GM11168 (cell line): ENCODE data around the gene MAP6.

Source experiments
- in situ Hi-C: fragments of 300-500 bp; cut with MboI; formaldehyde crosslinking; loops from one replicate; pipeline ENCODE4 v1.12.0; 2022; ENCODE audit warnings: low sequenced_read_pairs; ENCODE audit not compliant: unreplicated experiment

Gene MAP6

DNA sequence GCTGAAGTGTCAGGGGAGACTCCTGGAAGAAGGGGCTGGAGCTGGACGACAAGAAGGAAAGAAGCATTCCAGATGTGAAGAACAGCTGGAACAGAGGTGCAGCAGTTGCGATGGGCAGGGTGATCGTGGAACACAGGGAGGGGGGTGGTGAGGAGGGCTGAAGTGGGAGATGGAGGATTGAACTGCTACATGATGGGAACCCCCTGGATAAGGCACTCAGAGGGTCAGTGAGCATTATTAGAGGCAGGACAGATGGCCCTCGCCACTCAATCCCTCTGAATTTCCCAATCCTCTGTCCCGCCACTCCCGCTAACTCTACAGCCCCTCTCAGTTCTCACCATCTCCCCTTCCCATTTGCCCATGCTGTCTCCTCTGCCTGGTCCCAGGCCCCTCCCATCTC is 92.8 kb downstream of the MAP6 start:
- in situ Hi-C loops = no loop called here

DNA sequence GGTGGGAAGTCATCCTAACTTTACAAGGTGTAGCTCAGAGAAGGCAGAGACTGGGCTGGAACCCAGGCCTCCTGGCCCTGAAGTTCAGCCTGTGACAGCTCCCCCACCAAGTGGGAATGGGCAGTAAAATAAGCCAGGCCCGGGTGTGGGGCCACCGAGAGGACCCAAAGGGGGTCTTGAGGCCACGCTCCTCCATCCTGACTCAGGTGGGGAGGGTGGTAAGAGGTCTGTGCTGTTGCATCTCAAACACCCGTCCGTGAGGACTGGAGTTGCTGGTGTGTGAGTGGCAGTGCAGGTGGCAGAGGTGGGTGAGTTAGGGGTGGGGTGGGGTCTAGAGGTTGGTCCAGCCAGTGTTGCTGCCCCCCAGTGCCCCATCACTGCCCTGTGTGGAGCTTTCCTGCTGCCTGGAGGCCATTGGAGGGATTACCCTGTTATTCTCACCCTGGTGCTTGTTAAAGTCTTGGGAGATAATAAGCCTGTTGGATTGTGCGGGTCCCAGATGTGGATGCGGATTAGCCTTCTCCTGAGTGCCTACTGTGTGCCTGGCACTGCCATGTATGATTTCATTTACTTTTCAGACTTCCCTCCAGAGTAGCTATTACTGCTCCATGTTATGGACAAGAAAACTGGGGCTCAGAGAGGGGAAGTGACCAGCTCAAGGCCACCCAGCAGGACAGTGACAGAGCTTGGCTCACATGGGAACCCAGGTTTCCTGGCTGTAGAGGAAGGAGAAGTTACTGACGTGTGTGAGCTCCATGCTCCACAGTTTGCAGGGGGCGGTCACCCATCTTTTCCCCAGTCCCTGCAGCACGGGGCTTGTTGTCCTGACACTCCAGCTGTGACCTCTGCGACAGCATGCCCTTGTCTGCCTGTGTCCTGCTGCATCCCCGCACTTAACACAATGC is 93.9 kb downstream of the MAP6 start:
- in situ Hi-C loops = no loop called here

DNA sequence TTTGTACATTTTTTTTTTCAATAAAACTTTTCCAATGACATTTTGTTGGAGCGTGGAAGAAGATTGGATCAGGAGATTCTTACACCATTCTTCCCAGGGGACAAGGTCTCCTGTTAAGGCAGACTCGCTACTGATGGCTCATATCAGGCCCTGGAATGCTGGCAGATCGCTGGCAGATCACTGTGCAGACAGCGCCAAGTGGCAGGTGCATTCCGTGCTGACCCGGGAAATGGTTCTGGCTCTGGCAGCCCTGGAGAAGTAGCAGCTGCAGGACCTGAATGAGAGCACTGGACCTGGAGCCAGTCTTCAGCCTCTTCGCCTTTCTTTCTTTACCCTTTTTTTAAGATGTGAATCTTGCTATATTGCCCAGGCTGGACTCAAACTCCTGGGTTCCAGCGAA is 96.1 kb downstream of the MAP6 start:
- in situ Hi-C loops = no loop called here

DNA sequence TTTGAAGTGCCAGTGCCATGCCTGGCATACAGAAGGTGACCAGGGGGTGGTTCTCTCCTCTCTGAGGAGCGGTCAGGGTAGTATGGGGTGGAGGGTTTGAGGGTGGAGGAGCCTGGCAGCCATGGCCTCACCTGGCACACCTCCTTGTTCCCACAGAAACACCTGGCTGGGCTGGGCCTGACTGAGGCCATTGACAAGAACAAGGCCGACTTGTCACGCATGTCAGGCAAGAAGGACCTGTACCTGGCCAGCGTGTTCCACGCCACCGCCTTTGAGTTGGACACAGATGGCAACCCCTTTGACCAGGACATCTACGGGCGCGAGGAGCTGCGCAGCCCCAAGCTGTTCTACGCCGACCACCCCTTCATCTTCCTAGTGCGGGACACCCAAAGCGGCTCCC is 97.2 kb downstream of the MAP6 start:
- in situ Hi-C loops = no loop called here

DNA sequence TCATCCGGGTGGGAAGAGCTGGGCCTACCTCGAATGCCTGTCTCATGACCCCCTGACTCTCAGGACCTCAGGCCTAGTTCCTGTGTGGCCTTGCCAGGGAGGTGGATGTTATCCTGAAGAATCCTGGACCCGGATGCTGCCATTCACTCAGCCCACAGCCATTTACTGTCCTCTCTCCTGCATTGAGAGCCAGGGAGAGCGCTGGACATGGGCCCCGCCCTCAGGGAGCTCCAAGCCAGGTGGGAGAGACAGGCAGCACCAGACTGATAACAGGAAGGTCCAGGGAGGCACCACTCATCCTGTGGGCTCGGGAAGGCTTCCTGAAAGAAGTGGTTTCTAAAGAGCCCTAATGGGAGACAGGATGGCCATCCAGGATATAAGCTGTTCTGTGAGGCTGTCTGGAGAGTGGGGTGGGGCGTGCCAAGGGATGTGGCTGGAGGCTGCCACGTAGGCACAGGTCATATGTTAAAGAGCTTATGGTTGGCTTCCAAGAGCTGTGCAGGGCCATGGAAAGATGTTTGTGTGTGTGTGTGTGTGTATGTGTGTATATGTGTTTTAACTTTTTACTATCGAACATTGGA is 98.2 kb downstream of the MAP6 start:
- in situ Hi-C loops = no loop called here

DNA sequence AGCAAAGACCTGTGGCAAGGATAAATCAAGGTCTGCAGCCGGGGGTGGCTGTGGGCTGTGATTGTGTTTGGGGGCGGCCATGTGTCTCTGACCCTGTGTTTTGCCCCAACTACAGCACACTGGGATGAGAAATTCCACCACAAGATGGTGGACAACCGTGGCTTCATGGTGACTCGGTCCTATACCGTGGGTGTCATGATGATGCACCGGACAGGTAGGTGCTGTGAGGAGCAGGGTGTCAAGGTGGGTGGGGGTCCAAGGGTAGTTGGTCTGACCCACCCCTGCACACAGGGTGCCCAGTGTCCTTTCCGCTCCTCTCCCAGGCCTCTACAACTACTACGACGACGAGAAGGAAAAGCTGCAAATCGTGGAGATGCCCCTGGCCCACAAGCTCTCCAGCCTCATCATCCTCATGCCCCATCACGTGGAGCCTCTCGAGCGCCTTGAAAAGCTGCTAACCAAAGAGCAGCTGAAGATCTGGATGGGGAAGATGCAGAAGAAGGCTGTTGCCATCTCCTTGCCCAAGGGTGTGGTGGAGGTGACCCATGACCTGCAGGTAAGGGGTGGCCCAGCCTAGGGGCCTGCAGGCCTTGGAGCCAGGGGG is 100.1 kb downstream of the MAP6 start:
- in situ Hi-C loops = no loop called here

DNA sequence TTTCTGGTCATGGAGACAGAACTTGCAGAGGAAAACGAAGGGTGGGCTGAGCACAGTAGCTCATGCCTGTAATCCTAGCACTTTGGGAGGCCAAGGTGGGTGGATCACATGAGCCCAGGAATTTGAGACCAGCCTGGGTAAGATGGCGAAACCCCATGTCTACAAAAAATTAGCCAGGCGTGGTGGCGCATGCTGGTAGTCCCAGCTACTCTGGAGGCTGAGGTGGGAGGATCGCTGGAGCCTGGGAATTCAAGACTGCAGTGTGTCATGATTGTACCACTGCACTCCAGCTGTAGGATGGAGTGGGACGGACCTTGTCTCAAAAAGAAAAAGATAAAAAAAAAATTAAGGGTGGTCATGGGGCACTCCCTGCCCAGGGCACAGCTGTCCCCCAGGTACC is 100.9 kb downstream of the MAP6 start:
- in situ Hi-C loops = no loop called here

DNA sequence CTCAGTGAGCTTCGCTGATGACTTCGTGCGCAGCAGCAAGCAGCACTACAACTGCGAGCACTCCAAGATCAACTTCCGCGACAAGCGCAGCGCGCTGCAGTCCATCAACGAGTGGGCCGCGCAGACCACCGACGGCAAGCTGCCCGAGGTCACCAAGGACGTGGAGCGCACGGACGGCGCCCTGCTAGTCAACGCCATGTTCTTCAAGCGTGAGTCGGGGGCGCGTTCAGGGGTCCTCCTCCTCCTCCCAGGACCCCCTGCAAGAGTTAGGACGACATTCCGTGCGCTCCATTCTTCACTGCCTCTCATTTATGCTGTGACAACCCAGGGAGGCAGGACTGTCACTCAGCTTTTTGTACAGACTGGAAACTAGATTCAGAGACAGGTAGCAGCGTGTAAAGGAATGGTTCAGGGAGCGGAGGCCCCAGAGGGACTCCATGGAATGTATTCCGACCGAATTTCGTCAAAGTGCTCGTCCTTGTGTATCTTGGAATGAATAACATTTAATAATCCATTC is 102.0 kb downstream of the MAP6 start:
- in situ Hi-C loops = no loop called here

DNA sequence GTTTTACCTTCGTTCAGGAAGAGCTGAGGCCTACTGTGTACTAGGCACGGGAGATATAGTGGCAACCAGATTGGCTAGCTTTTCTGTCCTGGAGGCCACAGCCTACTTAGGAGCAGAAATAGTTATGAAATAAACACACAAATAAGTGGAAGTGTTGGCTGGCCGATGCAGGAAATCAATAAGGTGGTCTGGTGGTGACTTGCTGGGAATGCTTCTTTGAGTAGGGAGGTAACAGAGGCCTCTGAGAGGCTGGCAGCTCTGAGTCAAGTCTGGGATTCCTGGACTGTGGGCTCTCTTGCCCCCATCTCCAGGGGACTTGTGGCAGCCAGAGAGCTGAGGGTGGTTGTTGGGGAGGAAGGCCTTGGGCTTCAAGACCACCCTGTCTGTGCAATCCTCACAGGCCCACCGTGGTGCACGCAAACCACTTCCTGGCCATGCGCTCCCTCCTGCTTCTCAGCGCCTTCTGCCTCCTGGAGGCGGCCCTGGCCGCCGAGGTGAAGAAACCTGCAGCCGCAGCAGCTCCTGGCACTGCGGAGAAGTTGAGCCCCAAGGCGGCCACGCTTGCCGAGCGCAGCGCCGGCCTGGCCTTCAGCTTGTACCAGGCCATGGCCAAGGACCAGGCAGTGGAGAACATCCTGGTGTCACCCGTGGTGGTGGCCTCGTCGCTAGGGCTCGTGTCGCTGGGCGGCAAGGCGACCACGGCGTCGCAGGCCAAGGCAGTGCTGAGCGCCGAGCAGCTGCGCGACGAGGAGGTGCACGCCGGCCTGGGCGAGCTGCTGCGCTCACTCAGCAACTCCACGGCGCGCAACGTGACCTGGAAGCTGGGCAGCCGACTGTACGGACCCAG is 102.7 kb downstream of the MAP6 start:
- in situ Hi-C loops = no loop called here

DNA sequence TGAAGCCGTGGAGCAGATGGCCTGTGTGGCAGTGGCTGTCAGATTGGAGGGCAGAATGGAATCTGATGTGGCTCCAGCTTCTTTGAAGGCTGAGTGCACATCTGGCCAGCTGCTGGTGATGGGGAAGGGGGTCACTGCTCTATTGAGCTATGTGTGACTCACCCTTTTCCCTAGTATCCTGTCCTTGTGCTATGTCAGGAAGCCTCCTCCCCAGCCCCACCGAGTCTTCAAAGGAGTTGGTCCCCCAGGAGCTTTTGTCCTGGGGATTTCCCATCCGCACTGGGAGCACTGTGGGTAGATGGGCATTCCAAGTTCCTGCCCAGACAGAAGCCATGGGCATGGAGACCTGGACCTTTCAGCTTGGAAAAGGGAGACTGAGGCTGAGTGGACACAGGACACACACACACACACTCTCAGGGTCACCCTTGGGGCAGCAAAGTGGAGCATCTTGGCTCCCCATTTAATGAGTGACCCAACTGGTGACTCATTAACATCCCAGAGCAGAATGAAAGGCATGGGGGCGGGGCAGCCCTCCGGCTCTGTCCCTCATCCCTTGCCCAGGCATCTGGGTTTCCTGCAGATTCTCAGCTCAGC is 103.5 kb downstream of the MAP6 start:
- in situ Hi-C loops = no loop called here

DNA sequence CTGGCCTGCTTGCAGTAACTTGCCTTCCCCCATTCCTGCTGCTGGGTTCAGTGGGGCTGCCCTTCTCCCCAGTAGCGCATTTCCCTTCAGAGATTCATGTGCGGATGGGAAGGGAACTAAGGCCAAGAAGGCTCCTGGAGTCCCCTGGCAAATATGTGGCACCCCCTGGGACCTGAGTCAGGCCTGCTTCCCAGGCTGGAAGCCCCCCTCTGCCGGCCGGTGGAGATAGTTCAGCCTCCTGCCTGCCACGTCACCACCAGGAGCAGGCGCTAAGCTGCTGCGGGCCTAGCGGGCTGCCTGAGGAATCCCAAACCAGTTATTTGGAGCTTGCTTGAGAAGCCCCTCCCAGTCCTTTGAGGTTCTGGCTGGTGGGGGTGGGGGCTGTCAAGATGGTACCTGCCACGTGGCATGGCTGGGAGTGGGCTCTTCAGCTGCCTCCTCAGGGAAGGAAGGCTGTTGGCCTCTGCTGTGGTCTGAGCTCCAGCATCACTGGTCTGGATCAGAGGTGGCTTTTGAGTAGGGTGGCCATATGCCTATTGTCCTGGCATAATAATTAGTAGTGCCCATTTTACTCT is 104.8 kb downstream of the MAP6 start:
- in situ Hi-C loops = no loop called here

DNA sequence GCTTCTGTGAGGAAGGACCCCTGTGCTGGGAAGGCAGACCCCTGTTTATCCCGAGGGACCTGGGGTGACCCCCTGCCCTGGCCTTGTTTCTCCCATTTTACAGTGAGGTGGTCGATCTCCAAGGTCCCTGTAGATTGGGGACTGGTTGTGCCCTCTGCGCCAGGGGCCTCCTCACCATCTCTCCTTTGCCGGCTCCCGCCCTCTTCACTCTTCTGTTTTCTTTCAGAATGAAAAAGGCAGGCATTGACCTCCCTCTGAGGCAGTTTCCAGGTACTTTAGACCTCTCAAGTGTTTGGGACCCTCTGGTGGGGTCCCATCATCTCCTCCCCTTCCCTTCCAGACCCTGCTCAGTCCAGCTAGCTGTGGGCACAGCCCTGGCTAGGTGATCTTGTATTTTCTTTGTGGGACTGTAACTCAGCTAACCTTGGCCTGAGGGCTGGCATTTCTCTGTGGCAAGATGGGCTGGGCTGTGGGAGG is 105.3 kb downstream of the MAP6 start:
- in situ Hi-C loops = no loop called here

DNA sequence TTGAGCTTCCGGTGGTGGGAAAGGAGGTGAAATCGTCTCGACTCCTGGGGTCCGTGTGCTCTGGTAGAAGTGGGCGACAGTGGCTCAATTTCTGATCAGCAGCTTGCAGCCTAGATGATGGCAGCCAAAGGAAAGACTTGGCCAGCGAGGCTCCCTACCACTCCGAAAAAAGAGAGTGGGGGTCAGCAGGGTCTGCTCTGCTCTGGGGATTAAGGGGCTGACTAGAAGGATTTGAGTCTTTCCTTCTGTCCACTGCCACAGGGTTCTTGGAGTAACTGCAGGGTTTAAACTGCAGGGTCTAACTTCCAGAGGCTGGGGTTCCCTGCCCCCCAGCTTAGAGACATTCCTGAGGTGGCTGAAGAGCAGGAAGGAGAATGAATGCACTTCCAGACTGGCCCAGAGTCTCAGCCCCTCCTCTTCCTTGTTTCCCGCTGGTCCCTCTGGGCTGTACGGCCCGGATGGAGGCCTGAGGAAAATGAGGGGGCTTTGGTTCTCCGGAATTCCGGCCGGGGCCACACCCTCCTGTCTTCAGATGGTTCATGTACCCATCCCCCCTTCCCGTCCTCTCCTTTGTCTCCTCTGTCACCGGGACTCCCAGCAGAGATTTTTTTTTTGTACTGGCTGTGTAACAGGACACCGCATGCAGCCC is 105.9 kb downstream of the MAP6 start:
- in situ Hi-C loops = no loop called here

DNA sequence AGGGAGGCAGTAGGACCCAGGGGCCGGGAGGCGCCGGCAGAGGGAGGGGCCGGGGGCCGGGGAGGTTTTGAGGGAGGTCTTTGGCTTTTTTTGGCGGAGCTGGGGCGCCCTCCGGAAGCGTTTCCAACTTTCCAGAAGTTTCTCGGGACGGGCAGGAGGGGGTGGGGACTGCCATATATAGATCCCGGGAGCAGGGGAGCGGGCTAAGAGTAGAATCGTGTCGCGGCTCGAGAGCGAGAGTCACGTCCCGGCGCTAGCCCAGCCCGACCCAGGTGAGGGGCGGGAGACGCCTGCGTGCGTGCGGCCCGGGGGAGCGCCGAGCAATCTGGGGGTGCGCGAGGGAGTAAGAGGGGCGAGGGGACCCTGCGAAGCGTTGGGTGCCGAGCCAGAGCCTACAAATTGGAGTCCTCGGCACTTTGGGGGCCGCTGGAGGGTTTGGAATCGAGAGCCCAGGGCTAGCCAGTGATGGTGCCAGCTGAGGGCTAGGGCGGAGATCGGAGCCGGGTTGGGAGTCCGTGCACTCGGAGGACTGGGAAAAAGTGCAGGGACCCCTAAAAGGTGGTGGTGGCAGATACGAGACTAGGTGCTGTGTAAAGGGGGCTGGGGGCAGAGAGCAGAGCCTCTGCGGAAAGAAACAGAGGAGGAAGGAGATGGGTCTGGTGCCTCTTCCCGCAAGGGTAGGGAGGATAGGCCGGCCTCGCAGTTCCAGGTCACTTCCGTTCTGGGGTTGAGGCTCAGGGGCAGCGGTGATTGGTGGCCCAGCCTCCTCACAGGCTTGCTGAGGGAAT is 106.6 kb downstream of the MAP6 start, which contains the start of gene SERPINH1:
Gene SERPINH1 (plus strand): TSS at position 206 of the 788 bp plus-strand sequence. CDS start 4,097 bp downstream, outside the sequence.
- in situ Hi-C loops = no loop called here

DNA sequence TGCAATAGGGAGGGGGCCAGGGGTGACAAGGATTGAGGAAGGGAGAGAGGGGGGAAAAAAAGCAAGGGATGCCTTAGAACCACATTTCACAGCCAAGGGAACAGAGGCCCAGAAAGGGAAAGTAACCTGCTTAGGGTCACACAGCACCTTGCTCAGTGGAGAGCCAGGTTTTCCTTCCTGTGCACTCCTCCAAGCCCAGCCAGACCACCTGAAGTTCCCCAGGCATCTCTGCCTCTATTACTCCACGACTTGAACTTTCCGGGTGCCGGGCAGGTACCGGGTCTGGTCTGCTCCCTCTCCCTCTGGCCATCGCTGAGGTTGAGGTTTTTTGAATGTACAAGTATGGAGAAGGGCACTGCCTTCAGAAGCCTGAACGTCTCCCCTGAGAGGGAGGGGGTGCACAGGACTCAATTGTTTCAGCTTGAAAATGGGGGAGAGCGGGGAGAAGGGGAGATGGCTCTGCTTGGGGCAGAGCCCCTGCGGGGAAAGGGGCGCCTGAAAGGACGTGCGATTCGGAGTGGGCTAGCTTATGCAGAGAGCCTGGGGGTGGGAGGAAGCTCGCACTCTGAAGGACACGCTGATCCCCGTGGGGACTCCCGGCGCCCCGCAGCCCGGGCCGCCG is 107.3 kb downstream of the MAP6 start:
- in situ Hi-C loops = no loop called here

DNA sequence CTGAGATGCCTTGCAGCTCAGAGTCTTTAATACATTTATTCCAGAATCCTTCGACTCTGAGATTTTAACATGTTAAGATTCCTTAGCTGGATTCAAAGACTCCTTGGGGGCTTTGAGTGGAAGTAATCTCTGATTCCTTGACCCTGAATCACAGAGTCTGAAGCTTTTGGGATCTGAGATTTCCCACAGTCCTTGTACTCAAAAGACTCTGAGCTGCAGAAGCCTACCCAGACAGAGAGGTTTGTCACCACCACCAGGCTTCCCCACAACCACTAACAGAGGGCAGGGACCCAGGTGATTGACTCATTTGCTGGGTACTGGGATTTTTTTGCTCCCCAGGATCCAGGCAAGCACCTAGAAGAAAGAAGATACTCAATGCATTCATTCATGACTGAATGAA is 108.2 kb downstream of the MAP6 start:
- in situ Hi-C loops = no loop called here

DNA sequence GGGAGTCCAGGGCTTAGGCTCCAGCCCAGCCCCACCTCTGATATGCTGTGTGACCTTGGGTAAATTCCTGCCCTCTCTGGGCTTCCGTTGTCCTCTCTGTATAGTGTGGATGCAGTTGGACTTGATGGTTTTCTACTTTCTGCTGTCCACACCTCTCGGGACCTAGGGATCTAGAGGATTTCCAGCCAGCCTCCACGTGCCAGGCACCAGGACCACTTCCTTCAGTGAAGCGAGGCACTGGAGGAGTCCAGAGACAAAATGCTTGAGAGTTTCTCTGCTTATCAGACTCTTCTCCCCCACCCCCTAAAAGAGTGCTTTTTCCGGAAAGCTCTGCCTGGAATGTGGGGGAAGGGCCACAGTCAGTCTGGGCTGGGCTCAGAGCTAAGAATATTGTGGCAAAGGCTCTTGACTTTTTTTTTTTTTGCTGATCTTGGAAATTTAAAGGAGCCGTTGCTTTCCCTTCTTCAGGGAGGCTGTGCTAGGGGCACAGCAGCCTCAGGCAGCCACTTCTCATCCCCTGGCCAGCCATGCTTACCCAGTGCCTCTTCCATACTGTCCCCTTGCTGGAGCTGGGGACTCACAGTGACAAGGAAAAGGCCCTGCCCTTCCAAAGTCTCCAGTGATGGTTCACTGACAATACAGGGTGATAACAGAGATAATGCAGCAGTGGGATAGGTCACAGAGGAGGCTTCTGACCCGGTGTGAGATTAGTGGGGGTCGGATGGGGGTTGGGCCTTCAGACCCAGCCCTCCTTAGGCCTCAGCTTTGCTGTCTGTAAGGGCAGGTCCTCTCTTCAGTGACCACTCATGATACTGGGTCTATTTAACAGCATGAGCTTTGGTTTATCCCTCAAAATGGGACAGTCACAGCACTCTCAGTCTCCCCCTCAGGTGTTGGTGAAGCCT is 109.6 kb downstream of the MAP6 start:
- in situ Hi-C loops = no loop called here
